ENCODE results near the gene UPF3A. TPM values are rescaled to one million over a fixed set of nuclear protein-coding genes. Genes with fewer than 3 reads are reported as not detected.
"Not testable (repeated sequence)": the region's sequence is repeated elsewhere in the genome, so short reads cannot be mapped to it uniquely, and the experiment has no call there.

UPF3A gene
- 14.6 and 30.3 TPM in 2 replicates for total RNA-seq

GRCh38 chr13:114281351-114282040 lies at the start of gene UPF3A:
UPF3A (plus strand) TSS chr13:114281601; CDS start chr13:114281640, 39 bp downstream.
- peak; percentile 56 for DNase-seq (ENCODE audit: low read depth)

- DNase-seq (ENCODE audit: low read depth), result no peak
Observed at GRCh38 chr13:114231886-114232285, 49.5 kb upstream of the UPF3A start.

GRCh38 chr13:114234266-114234644 lies 47.1 kb upstream of the UPF3A start:
- no peak for DNase-seq (ENCODE audit: low read depth)

GRCh38 chr13:114234645-114235421 lies 46.6 kb upstream of the UPF3A start, which contains the start of gene CDC16:
CDC16 (plus strand) TSS chr13:114234897; CDS start chr13:114235085, 188 bp downstream.
- peak; percentile 72 for DNase-seq (ENCODE audit: low read depth)

- DNase-seq (ENCODE audit: low read depth), result no peak
Observed at GRCh38 chr13:114235697-114236096, 45.7 kb upstream of the UPF3A start.

- DNase-seq (ENCODE audit: low read depth), result no peak
Observed at GRCh38 chr13:114236227-114236626, 45.2 kb upstream of the UPF3A start.

GRCh38 chr13:114237415-114238112 lies 43.8 kb upstream of the UPF3A start:
- DNase-seq (ENCODE audit: low read depth), result no peak

- no peak for DNase-seq (ENCODE audit: low read depth)
Observed at GRCh38 chr13:114241918-114242317, 39.5 kb upstream of the UPF3A start.

GRCh38 chr13:114243971-114244370 lies 37.4 kb upstream of the UPF3A start:
- DNase-seq (ENCODE audit: low read depth), result no peak

- DNase-seq (ENCODE audit: low read depth), result no peak
Observed at GRCh38 chr13:114244637-114245036, 36.8 kb upstream of the UPF3A start.

- DNase-seq (ENCODE audit: low read depth), result peak; percentile 83
Observed at GRCh38 chr13:114248011-114248410, 33.4 kb upstream of the UPF3A start.

GRCh38 chr13:114249077-114249476 lies 32.3 kb upstream of the UPF3A start:
- DNase-seq (ENCODE audit: low read depth), result no peak

- not testable (repeated sequence) for DNase-seq (ENCODE audit: low read depth)
Observed at GRCh38 chr13:114251639-114252440, 29.6 kb upstream of the UPF3A start.

GRCh38 chr13:114256547-114256946 lies 24.9 kb upstream of the UPF3A start:
- no peak for DNase-seq (ENCODE audit: low read depth)

- DNase-seq (ENCODE audit: low read depth), result no peak
Observed at GRCh38 chr13:114257014-114257413, 24.4 kb upstream of the UPF3A start.

GRCh38 chr13:114258589-114258988 lies 22.8 kb upstream of the UPF3A start:
- no peak for DNase-seq (ENCODE audit: low read depth)

GRCh38 chr13:114259374-114259773 lies 22.0 kb upstream of the UPF3A start:
- no peak for DNase-seq (ENCODE audit: low read depth)

- DNase-seq (ENCODE audit: low read depth), result no peak
Observed at GRCh38 chr13:114259974-114260373, 21.4 kb upstream of the UPF3A start.

GRCh38 chr13:114260814-114261213 lies 20.6 kb upstream of the UPF3A start:
- DNase-seq (ENCODE audit: low read depth), result no peak

GRCh38 chr13:114261328-114261965 lies 20.0 kb upstream of the UPF3A start:
- DNase-seq (ENCODE audit: low read depth), result no peak

GRCh38 chr13:114263578-114263977 lies 17.8 kb upstream of the UPF3A start:
- no peak for DNase-seq (ENCODE audit: low read depth)

Data from renal cortical epithelial cell (primary cell).